EH (cell line): ENCODE results near the gene TSPAN11.
A peak's percentile ranks its signal among the peaks of the same experiment; 100 is the strongest.
"Not testable (repeated sequence)": the region's sequence is repeated elsewhere in the genome, so short reads cannot be mapped to it uniquely, and the experiment has no call there.

Experiments used
- DNase-seq: peaks from one replicate; pipeline ENCODE4 v3.0.0-alpha.2; 2015; ENCODE audit warnings: low read depth

The TSPAN11 gene

DNA sequence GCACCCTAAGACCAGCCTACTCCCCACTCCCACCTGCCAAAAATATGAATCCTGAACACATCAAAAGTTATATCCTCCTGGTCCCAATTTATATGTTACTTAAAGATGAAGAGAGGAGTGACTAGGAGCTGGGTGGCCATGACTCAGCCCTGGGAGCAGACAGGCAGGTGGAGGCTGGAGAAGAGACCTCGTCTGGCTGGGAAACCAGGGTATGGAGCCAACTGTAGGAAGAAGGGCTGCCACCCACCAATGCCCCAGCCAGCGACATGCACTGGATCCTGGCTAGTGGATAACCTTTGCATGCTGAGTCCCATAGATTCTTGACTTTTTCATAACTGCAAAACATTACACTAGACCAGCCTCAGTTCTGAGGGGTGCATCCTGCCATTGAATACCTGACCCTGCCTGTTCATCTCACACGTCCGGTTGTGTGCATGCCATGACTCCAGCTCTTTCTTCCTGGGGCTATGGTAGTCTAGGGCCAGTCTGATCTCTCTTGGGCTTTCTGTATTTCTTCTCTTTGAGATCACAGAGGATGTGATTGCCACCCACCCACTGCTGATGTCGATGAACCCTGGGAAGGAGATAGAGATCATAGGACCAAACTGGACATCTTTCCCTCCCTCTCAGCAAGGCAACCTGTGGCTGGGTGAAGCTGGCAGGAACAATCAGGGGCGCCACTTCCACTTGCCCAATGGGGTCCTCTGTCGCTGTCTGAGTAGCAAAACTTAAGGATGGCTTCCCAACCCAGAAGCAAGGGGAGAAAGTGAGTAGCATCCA is 77.5 kb downstream of the TSPAN11 start:
- DNase-seq, result no peak

DNA sequence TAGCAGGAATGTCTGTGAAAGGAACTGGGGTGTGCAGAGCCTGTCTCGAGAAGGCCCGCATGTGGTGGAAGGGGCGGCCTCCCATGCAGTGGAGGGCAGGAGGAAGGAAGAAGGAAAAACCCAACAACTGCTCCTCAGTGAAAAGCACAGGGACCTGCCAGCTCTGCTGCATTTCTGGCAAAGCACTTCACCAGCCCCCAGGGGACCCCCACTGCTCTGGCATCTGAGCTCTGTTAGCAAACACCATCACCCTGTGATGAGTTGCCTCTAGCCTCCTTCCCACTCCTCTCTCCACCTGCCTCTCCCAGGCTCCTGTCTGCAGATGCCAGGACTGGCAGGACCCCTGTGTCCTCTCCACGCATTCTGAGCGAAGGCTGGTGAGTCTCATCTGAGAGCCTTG is 78.1 kb downstream of the TSPAN11 start:
- no peak for DNase-seq

DNA sequence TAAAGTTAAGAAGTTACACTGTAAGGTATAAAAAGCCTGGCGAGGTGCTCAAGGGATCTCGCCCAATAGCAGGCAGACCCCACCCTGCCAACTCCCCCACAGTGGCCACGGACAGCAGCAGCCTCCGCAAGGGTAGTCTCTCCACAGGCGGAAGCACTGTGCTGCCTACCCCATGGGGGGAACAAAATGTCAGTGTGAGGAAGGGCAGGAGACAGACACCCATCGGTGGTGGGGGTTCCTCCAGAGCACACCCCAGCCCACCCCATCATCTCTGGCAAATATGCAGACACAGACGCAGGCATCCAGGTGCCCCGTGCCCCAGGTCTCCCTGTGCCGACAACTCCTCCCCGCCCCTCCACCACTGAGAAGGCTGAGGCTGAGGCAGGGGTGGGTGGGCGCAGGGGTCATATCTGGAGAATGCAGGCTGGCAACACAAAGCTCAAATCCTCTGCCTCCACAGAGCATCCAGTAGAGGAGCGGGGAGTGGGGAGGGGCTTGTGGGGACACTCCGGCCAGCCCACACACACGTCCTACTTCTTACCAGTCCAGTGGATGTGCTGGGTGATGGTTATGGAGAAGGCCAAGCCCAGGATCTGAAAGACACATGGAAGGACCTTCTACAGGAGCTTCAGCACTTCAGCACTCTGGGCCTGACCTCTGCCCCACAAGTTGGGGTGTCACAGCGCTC is 78.9 kb downstream of the TSPAN11 start:
- no peak for DNase-seq

DNA sequence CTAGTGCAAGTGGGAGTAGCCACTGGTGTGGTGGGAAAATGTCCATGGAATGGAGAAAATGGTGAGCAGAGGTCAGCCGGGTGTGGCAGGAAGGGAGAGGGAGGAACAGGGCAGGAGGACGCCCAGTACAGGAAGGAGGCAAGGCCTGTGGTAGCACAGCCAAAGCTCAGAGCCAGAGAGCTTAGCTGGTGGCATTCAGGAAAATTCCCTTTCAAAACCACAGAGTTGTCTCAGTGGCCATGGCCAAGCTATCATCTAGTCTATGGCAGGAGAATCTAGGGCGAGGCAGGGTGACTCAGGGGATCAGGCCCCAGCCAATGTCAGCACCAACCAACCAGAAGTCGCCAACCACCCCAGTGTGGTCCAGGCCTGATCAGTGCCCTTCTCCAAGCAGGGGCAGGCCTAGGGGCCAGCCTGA is 79.4 kb downstream of the TSPAN11 start:
- peak; percentile 78 for DNase-seq

DNA sequence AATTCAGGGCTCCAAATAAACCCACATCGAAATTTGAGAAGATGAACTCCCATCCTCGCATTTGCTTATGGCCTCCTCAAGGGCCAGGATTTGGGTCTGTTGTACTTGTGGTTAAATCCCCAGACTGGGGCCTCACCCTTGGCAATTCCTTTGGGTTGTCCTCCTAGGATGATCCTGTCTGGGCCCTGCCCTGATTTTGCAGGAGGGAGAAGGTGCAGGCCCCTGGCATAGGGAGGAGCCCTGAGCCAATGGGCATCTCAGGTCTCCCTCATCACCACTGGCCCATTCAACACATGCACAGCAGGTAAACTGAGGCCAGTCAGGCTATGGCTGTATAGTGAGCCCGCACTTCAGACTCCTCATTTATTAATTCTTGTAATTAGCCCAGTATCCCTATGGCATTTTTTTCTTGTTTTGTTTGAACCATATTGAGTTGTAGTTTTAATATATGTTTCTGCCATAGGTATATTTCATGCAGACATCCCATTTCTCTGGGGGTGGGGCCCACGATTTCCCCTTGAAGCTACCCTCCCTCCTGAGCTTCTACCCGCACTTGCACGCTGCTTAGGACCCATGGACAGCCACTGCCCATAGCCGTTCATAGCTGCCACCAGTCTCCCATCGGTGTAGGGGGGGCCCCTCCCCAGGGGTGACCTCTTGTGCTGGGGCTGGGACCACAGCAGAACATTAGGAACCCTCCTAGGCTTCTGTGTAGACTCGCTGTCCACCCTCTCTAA is 80.0 kb downstream of the TSPAN11 start:
- no peak for DNase-seq

DNA sequence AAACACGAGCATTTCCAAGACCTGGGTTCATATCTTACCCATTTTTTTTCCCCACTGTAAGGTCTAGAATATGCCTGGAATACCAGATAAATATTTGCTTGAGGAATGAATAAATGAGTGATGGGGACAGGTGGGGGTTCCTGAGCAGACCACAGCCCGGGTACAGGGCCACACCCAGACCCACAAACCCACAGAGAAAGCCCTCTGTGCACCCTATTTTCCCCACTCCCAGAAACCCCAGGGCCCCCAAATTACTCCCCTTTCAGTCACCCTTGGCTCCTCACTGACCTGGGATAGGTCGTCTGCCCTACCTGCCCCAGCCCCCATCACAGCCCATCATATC is 80.6 kb downstream of the TSPAN11 start:
- no peak for DNase-seq

DNA sequence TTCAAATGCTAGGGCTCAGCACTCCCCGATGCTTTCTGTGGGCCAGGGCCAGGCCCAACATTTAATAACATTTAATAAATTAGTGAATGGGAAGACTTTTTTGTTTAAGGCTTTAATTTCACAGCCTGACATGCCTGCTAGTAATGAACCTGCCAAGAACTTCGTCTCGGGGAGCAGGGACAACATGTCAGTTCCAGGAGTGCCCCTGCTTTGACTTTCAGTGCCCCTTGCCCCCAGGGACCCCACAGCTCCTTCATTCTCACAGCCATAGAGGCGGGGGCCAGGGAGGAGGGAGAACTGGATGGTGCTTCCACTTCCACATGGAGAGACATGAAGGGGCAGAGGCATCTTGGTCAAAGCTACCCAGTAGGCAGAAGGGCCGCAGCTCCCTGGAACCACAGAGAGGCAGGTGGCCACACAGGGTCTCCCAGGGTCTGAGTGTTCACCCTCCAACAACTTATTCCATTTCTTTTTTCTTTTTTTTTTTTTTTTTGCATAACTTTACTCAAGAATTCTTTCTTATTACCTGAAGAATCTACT is 81.2 kb downstream of the TSPAN11 start:
- no peak for DNase-seq

DNA sequence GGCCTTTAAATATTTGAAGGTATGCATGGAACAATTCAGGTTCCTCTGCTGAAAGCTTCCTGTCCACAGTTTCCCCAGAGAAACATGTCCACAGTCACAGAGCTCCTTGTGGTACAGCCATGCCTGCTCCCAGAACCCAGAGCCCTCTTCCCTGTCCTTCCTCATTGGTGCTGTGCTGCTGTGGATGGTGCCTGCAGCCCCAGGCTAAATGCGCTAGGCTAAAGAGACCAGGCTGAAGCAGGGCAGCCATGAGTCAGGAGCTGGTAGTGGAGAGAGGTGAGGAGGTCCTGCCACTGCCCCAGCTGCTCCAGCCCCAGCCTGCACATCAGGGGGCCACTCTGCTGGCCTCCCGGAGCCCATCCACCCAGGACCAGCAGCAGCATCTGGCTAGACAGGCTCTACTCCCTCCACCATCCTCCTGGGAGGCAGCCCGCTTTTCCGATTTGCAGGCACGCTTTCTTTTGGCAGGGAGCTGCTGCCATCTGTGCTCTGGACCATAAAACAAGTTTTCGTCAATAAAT is 81.8 kb downstream of the TSPAN11 start:
- peak; percentile 4 for DNase-seq

DNA sequence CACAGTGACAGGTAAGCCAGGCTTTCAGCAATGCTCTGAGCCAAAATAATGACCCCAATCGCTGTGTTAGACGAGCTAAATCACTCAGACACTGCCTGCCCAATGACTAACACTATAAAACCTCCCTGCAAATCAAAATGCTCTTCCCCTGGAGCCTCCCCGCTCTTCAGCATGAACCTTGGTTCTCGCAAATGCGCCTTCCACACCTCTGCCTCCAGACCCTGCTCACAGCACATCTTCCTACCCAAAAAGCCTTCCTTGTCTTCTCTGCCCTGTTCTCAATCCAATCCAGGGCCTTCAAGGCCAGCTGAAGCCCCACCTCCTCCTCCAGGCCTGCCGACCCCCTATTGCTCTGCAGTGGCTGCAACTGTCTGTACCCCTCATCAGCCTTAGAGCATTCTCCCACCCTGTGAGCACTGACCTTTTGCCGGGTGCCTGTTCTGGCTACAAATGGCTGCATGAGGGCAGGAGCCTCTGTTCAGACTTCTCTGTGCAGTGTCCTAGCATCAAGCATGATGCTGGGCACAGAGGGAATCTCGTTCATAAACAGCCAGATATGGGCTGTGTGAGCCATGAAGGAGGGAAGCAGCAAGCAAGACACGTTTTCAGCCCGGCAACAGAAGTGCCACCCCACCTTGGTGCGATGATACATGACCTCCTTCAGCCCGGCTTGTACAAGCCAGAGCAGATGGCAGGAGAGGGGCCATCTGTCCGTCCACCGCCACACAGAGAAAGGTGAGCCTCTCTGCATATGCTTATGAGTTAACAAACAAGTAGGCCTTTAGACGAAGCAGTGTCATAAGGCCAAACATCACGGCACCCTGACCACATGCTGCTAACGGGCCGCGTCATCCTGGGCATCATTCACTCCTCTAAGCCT is 82.7 kb downstream of the TSPAN11 start:
- DNase-seq, result no peak

DNA sequence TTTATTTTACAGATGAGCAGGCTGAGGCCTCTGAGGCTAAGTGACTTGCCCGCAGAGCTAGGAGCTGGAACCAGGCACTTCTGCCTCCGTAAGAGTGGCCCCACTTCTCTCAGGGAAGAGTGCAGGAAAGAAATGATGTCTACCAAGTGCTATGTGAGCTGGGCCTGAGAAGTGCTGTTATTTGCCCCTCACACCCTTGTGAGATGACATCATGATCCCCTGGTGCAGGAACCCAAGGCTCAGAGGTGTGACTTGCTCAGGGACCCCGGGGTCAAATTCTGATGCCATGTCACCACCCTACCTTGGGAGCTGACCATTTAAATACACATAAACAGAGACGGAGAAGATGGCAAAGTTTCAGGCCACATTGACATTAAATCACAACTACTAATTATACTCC is 83.4 kb downstream of the TSPAN11 start:
- no peak for DNase-seq

DNA sequence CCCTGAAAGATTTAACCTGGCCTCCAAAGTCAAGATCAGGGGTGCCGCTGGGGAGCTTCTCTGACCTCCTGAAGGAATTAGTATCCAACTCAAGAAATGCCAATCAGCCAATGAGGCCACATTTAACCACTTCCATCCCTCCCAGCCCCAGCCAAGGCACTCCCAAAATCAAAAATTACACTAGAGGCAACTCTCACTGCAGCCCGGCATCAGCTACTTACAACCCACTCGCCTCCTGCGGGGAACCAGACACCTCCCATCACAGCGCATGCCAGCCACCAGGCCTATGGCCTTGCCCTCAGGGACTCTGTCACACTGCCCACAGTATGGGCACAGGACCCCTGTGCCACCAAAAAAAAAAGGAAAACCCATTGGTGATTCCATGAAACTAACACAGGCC is 84.8 kb downstream of the TSPAN11 start:
- no peak for DNase-seq

DNA sequence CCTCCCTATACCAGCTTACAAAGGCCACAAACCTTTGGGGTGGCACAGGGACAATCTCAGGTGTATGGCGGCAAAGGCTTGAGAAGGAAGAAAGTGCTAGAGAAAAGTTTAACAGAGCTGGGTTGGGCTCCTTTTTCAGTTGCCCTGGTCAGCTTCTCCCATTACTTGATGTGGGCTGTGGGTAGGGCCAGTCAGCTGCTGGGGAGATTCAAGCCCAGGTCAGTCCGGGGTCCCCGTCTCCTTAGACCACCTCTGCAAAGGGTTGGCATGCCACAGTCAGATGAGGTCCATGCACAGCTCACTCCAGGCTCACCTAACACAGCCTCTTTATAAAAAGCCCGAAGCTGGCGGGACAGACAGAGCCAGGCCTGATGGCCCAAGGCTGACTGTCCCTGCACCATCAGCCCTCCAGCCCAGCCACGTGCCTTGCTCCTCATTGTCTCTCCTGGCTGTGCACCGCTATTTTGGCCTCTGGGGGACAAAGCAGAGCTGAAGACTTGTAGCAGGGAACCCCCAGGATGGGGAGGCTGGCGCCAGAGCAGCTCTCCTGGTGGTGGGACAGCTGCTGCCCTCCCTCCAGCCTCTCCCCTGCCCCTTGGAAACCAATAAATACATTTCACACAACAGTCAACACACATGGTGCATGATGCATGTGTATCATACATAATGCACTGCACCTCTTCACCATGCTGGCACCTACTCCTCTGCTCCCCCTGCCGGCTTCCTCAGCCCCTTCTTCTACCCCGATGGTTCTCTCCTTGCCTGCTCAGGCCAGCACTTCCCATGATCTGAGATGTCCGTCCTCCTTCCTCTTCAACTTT is 85.4 kb downstream of the TSPAN11 start:
- DNase-seq, result peak; percentile 7

DNA sequence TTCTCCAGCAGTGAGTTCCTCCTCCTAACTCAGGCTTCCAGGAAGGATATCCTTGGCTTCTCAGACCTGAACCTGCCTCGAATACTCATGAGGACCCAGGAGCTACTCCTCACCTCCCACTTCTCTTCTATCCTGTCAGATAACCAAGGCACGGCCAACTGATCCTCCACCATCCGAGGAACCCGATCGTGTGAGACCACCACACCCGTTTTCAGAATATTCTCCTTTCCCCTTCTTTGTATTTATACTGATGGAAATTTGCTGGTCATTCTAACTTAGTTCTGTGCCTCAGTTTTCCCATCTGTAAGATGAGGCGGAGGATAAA is 86.0 kb downstream of the TSPAN11 start:
- DNase-seq, result not testable (repeated sequence)

DNA sequence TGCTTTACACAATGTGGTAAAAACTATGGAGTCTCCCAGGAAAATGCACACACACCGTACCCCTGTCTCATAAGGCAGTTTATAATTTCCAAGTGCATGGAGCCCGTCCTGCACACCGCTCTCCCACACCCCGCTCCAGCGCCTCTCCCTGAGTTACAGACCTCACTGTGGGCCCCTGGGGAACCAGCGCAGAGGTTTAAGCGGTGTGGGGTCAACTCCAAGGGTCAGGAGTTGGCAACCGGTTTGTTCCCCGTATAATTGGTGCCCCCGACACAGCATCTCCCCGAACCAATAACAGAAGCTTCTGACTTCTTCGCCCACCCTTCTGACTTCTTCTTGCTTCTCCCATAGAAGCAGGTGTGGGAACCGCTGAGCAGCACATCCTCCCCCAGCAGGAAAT is 88.7 kb downstream of the TSPAN11 start:
- no peak for DNase-seq

DNA sequence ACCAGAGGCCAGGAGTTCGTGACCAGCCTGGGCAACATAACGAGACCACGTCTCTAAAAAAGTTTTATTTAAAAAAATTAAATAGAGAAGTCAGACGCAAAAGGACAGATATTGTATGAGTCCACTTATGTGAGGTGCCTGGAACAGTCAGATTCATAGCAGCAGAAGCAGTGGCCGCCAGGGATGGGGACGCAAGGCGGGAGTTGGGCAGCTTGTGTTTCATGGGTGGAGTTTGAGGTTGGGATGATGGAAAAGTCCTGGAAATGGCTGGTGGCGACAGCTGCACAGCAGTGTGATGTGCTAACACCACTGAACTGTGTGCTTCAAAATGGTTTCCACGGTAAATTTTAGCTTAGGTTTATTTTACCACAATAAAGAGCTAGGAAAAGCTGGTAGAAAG is 89.5 kb downstream of the TSPAN11 start:
- no peak for DNase-seq

DNA sequence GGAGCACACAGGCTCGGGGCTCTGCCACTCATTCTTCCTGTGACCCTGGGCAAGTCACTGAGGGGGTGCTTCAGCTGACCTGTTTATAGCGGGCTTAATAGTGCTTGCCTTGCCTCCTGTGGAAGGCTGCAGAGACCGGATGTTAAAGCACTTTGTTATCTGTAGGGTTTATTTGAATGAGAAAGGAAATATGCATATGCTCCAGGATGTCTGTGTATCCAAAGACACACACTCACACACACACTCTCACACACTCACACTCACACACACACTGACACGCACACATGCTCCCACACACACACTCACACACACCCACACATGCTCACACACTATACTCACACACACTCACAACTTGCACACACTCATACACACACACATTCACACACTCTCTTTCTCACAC is 91.0 kb downstream of the TSPAN11 start:
- no peak for DNase-seq

DNA sequence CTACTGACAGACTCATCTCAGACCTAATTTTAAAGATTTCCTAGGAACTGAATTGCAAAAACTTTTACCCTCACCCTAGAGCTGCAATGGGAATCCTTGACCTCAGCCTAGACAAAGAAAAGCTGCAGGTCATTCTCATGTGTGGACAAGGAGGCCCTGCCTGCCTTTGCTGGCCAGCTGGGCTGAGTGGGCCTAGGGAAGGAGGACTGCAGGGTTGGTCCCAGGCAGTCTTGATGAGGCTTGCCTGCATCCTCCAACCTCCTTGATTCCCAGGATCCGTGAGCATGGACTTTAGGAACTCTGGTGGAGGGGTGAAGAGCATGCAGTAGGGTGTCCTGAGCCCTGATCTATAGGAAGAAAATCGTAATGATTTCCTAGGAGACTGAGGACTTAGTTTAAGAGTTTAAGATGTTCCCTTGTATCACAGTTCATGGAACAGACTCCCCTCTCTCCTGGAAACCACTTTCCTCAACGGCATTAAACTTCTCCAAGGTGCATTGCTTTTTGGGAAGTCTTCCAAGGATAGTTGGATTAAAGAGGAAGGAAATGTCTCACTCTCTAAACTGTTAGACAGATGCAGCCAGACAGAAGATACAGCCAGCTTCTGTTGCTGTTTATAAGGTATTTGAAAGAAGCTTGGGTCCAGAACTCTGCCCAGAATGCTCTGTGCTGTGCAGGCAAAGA is 91.7 kb downstream of the TSPAN11 start:
- DNase-seq, result no peak

DNA sequence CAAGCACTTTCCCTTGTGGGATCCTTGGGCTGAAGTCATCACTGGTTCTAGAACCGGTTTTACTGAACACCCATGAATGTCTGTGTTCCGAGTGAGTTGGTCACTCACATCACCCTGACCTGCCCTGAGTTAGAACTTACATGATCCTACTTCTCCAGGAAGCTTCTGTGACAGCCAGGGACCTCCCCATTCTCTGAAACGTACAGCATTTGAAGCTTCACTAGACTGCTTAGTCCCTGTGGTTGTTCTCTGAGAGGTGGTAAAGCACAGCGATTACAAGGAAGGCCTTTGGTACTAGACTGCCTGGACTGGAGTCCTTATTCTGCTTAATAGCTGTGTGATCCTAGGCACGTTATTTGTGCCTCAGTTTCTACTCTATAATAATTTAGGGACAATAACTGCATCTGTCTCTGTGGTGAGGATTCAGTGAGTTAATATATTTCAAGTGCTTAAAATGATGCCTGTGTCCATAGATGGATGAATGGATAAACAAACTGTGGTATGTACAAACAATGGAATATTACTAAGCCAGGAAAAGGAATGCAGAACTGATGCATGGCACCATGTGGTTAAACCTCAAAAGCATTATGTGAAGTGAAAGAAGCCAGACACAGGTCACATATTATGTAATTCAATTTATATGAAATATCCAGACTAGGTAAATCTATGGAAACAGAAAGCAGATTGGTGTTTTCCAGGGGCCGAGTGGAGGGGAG is 92.4 kb downstream of the TSPAN11 start:
- DNase-seq, result no peak

DNA sequence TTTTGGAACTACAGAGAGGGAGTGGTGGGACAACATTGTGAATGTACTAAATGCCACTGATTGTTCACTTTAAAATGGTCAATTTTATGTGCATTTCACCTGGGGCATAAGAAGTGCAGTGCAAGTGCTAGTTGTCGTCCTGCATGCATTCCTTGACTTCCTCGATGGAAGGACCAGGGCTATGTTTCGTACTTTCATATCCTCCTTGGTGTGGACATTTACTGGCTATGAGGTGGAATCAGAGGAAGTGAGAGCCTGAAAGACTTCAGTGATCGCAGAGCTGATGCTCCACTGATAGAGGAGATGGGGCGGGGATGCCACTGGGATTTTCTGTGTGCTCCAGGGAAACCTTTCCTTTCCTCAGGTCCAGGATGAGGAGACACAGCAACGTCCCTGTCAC is 93.0 kb downstream of the TSPAN11 start:
- no peak for DNase-seq

DNA sequence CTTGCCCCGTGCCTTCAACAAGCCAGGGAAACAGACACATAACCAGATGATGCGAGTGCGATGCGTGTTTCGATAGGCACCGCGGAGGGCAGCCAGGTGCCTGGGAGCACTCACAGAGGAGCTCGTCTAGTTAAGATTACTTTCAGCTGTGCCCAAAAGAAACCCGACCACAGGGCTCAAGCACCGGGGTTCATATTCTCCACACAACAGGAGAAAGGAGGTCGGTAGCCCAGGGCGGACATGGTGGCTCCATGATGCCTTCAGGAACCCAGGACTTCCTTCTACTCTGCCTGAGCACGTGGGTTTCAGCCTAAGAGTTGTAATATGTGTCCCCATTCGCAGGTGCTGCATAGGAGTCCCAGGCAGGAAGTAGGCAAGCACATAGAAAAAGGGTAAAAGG is 93.4 kb downstream of the TSPAN11 start:
- no peak for DNase-seq
